Neural cell (in vitro differentiated cells): ENCODE data around the gene RNU7-1.

Experiments
- CTCF ChIP-seq: fragments of 450-650 bp; IDR thresholded peaks from 2 replicates; pipeline ENCODE4 v1.5.1; 2014; ENCODE audit warnings: antibody characterized with exemption, mild to moderate bottlenecking, moderate library complexity; ENCODE audit not compliant: poor library complexity, severe bottlenecking
- EP300 ChIP-seq: fragments of 450-650 bp; conservative IDR thresholded peaks from 2 replicates; pipeline ENCODE4 v1.6.1; 2014; ENCODE audit warnings: antibody characterized with exemption, mild to moderate bottlenecking, moderate library complexity; ENCODE audit not compliant: poor library complexity, severe bottlenecking
- EZH2 ChIP-seq: fragments of 200-600, 300-800 bp; shearing (Covaris generic), sonication (generic); IDR thresholded peaks from 2 replicates; pipeline ENCODE4 v1.6.1; 2014; ENCODE audit warnings: antibody characterized with exemption, low read length, borderline replicate concordance, mild to moderate bottlenecking; ENCODE audit not compliant: insufficient read depth, poor library complexity, severe bottlenecking
- MXI1 ChIP-seq: fragments of 450-650 bp; conservative IDR thresholded peaks from 2 replicates; pipeline ENCODE4 v1.6.1; 2014; ENCODE audit warnings: antibody characterized with exemption, mild to moderate bottlenecking; ENCODE audit not compliant: poor library complexity, severe bottlenecking
- POLR2AphosphoS5 ChIP-seq: IDR thresholded peaks from 2 replicates; pipeline ENCODE4 v1.6.1; 2012
- RAD21 ChIP-seq: fragments of 450-650 bp; conservative IDR thresholded peaks from 2 replicates; pipeline ENCODE4 v1.6.1; 2014; ENCODE audit warnings: antibody characterized with exemption, mild to moderate bottlenecking, moderate library complexity
- SMC3 ChIP-seq: fragments of 450-650 bp; conservative IDR thresholded peaks from 2 replicates; pipeline ENCODE4 v1.6.1; 2014; ENCODE audit warnings: antibody characterized with exemption, mild to moderate bottlenecking, moderate library complexity; ENCODE audit not compliant: poor library complexity
- TAF1 ChIP-seq: IDR thresholded peaks from 2 replicates; pipeline ENCODE4 v1.6.1; 2012; ENCODE audit warnings: low read depth
- TF ChIP-seq, protein P1 (sequence below): IDR thresholded peaks from 2 replicates; pipeline ENCODE4 v1.6.1; 2012; ENCODE audit warnings: borderline replicate concordance

- TF ChIP-seq CTCF (no peak), POLR2AphosphoS5 (no peak), EZH2 (no peak), EP300 (no peak), TAF1 (no peak), MXI1 (no peak), RAD21 (no peak), SMC3 (no peak)
- TF ChIP-seq, protein P1, sequence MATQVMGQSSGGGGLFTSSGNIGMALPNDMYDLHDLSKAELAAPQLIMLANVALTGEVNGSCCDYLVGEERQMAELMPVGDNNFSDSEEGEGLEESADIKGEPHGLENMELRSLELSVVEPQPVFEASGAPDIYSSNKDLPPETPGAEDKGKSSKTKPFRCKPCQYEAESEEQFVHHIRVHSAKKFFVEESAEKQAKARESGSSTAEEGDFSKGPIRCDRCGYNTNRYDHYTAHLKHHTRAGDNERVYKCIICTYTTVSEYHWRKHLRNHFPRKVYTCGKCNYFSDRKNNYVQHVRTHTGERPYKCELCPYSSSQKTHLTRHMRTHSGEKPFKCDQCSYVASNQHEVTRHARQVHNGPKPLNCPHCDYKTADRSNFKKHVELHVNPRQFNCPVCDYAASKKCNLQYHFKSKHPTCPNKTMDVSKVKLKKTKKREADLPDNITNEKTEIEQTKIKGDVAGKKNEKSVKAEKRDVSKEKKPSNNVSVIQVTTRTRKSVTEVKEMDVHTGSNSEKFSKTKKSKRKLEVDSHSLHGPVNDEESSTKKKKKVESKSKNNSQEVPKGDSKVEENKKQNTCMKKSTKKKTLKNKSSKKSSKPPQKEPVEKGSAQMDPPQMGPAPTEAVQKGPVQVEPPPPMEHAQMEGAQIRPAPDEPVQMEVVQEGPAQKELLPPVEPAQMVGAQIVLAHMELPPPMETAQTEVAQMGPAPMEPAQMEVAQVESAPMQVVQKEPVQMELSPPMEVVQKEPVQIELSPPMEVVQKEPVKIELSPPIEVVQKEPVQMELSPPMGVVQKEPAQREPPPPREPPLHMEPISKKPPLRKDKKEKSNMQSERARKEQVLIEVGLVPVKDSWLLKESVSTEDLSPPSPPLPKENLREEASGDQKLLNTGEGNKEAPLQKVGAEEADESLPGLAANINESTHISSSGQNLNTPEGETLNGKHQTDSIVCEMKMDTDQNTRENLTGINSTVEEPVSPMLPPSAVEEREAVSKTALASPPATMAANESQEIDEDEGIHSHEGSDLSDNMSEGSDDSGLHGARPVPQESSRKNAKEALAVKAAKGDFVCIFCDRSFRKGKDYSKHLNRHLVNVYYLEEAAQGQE: no peak
Observed at GRCh38 chr12:6957151-6957701, 13.6 kb downstream of the RNU7-1 start.
